ENCODE data around the gene OR2L8.
"Not testable (repeated sequence)": the region's sequence is repeated elsewhere in the genome, so short reads cannot be mapped to it uniquely, and the experiment has no call there.

OR2L8 gene, protein sequence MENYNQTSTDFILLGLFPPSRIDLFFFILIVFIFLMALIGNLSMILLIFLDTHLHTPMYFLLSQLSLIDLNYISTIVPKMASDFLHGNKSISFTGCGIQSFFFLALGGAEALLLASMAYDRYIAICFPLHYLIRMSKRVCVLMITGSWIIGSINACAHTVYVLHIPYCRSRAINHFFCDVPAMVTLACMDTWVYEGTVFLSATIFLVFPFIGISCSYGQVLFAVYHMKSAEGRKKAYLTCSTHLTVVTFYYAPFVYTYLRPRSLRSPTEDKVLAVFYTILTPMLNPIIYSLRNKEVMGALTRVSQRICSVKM

DNA sequence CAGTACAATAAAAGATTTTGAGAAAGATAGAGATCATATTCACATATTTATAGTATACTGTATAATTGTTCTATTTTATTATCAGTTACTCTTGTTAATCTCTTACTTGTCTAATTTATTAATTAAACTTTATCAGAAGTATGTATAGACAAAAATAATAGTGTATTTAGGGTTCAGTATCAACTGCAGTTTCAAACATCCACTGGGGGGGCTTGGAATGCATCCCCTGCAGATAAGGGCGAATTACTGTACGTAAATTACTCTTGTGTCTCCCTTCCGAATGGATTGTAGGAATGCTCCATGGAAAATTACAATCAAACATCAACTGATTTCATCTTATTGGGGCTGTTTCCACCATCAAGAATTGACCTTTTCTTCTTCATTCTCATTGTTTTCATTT, at the start of gene OR2L8:
OR2L8 (plus strand) TSS at position 301 of the 400 bp plus-strand sequence; CDS start at position 301, 0 bp downstream.
- no peak for DNase-seq

DNA sequence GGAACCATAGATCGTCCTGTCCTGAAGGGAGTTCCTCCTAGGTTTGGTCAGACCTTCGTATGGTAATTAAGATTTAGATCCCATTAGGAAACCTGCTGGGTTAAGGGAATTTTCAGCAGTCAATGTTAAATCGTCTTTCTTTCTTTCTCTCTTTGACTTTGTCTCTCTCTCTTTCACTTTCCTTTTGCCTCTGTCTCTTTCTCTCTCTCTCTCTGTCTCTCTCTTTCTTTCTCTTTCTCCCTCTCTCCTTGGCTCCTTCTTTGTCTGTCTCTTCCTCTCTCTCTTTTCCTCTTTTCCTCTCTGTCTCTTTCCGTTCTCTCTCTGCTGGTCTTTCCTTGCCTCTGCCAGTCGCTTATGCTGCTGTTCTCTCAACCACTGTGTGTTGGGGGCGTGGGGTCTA, 44.5 kb upstream of the OR2L8 start:
- DNase-seq = no peak

DNA sequence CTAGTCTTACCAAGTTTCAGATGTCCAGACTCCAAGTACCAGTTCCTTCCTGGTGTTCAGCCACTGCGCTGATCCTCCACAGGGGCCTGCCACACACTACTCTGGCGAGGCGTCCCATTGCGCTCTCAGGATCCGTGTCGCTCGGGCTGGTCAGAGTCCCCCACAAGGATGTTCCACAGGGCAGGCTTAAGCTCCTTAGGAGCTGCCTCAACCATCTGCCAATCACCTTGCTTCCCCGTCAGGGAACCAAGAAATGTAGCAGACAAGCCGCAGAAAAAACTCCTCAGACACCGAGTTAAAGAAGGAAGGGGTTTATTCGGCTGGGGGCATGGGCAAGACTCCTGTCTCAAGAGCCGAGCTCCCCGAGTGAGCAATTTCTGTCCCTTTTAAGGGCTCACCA, 43.5 kb upstream of the OR2L8 start:
- no peak for DNase-seq

DNA sequence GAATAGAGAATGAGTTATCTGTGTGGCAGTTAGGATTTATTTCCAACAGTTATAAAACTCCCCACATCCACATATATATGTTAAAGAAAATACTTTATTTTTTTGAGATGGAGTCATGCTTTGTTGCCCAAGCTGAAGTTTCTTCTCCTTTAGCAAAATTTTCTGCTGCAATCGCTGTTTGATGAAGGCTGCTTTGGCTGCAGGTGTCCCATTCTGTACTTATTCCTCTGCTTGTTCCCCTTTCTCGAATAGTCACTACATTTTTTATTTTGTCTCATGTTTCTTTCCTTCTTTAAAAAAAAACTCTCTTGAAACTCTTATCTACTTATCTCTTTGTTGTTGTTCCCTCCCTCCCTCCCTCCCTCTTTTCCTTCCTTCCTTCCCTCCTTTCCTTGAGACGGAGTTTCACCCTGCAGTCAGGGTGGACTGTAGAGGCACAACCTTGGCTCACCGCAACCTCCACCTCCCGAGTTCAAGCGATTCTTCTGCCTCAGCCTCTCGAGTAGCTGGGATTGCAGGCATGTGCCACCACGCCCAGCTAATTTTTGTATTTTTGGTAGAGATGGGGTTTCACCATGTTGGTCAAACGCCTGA, 42.7 kb upstream of the OR2L8 start:
- no peak for DNase-seq

DNA sequence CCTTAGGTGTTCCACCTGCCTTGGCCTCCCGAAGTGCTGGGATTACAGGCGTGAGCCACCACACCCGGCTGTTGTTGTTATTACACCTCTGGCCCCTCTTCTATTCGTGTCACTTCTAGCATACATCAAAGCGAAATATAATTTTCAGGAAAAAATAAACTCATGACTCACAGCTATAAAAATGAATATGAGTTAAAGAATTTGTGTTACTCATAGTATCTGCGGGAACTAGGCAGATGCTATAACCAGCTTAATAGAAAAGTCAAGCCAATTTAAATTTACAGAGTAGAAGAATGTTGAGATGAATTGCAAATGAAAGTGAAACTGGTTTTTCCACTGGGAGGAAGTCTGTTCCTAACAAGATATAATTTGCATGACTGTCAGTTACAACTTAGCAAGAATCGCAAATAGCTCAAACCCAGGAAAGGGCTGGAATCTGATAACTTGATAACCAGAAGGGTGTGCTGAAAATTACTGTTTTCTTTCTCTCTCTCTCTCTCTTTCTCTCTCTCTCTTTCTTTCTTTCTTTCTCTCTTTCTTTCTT, 42.1 kb upstream of the OR2L8 start:
- DNase-seq = no peak

DNA sequence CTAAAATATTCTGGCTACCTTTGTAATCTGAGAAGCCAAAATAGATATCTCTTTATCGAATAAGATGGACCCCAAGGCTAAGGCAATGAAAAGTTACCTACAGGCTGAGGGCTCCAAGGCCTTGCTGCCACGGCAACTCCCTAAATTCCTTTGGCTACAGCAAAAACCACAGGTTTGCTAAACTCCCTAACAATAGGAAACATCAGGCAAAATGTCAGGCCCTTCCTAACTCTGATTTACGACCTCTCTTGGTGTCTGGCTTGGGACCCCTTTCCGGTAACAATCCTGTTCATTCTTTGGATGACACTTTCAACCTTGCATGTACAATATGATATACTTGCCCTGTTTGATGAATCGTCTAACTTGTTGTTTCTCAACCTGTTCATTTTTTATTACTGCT, 39.9 kb upstream of the OR2L8 start:
- DNase-seq = no peak

DNA sequence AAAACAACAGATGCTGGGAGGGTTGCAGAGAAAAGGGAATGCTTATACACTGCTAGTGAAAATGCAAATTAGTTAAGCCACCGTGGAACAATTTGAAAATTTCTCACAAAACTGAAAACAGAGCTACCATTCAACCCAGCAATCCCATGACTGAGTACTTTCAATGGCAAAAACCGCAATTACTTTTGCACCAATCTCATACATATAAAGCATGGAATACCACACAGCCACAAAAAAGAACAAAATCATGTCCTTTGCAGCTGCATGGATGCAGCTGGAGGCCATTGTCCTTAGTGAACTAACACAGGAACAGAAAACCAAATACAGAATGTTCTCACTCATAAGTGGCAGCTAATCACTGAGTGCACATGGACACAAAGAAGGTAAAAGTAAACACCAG, 34.9 kb upstream of the OR2L8 start:
- no peak for DNase-seq

DNA sequence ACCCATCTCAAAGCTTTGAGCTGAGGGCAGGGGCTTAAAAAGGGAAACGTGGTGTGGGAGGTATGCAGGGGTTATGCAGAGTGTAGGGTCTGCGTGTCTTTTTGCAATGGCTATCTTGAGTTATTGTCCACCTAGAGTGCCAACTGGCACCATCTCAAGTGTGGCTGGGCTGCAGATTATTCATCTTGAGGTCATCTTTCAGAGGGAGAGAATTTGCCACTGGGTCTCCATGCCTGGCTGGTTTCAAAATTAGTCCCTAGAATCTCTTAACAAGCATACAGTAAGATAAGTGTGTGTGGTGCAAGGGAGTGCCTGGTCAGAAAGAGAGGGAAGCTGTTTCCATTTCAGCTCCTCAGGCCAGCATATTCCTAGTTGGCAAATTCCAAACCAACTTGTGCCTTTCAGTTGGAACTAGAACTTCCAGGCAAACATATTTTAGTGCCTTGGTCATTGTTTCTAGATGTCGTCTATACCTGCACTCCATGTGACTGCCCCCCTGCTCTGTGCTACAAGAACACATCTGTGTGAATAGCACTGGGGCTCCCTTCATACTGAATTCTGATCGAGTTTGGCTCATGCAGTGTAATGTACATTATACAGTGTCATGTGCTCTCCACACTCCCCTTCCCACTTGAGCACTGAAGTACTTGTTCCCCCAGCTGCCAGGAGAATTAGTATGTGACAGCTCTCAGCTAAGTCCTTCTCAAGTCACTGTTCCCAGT, 33.6 kb upstream of the OR2L8 start:
- DNase-seq = no peak

DNA sequence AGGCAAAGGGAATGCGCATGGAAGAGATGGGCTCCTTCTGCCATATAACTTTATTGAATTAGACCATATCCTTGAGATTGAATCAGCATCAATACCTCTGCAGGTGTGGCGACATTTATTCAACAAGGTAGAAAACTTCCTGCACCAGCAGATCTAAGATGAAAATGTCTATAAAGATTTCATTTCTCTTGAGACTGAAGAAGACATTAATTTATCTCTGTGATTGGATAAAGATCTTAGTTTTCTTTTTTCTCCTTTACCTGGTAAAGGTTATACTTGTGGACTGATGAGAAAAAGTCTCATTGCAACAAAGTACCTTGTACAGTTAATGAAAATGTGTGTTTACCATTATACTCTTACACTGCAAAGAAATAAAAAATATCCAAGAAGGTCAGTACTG, 28.7 kb upstream of the OR2L8 start, which contains the start of gene OR2T8:
OR2T8 (plus strand) TSS at position 301 of the 400 bp plus-strand sequence. CDS start 766 bp downstream, outside the sequence.
- DNase-seq = no peak

DNA sequence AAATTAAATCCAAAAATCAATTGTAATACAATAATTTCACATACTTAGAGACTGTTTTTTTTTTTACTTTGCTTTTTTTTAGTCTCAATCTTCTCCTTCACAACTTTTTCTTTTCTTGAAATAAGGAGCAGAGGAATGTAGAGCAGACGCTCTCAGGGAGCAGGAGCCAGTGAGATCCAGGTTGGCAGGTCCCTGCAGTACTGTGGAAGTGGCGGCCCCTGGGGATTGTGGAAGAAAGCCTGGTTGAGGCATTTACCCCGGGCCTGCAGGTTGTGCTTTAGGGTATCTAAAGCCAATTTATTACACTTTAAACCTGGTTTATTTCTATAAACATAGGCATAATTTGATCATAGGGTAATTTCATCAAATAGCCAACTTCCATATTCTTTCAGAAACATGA, 24.7 kb upstream of the OR2L8 start:
- no peak for DNase-seq

DNA sequence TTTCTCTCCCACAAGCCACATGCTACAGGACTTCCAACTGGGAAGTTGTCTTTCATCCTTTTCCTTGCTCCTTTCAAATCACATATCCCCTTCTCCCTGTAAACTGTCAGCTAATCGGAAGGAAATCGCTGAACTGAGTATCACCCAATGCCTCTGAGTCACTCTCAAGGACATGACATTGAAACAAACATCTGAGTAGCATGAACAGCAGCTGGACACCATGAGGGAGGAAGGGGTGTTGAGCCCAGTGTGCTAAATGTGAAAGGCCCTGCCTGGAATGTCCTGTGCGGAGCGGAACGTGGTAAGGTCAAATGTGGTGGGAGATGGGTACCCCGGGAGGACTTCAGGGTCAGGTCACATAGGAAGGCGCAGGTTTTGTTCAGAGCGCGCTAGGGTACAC, 23.8 kb upstream of the OR2L8 start, which contains the start of gene OR2AJ1:
OR2AJ1 (plus strand) TSS at position 22 of the 400 bp plus-strand sequence. CDS start 8,880 bp downstream, outside the sequence.
- DNase-seq = no peak

DNA sequence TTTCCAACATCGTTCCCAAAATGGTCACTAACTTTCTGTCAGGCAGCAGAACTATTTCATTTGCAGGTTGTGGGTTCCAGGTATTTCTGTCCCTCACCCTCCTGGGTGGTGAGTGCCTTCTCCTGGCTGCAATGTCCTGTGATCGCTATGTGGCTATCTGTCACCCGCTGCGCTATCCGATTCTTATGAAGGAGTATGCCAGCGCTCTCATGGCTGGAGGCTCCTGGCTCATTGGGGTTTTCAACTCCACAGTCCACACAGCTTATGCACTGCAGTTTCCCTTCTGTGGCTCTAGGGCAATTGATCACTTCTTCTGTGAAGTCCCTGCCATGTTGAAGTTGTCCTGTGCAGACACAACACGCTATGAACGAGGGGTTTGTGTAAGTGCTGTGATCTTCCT, 14.7 kb upstream of the OR2L8 start:
- no peak for DNase-seq

DNA sequence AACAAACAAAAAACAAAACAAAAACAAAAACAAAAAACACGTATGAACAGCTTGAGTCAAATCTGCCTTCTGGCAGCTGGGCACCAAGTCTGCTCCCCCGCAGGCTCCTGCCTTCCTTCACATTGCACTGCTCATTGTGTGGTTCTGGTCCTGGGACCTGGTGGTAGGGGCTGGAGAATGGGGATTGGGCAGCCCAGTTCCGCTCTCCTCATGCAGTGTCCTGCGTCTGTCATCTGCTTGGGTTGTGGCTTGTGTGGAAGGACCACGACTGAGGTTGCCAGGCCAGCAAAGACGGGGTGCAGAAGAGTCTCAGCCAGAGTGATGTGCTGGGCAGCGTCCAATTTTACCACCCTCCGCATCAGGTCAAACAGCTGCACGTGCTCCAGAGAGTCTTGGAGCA, 12.9 kb upstream of the OR2L8 start:
- no peak for DNase-seq

DNA sequence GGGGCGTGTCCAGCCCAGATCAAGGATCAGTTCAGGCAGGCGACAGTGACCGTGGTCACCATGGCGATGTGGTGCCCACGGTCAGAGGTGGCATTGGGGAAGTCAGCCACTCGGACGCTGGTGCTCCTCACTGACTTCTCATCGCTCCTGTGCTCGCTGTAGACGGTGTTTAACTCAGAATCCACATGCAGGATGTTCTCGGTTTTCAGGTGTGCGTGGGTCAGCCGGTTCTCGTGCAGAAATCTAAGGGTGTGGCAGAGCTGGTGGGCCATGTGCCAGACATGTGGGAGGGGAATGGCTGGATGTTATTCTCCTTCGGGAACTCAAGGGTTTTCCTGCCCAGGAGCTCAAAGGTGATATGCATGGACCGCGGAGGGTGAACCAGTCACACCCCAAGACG, 12.2 kb upstream of the OR2L8 start:
- DNase-seq = no peak

DNA sequence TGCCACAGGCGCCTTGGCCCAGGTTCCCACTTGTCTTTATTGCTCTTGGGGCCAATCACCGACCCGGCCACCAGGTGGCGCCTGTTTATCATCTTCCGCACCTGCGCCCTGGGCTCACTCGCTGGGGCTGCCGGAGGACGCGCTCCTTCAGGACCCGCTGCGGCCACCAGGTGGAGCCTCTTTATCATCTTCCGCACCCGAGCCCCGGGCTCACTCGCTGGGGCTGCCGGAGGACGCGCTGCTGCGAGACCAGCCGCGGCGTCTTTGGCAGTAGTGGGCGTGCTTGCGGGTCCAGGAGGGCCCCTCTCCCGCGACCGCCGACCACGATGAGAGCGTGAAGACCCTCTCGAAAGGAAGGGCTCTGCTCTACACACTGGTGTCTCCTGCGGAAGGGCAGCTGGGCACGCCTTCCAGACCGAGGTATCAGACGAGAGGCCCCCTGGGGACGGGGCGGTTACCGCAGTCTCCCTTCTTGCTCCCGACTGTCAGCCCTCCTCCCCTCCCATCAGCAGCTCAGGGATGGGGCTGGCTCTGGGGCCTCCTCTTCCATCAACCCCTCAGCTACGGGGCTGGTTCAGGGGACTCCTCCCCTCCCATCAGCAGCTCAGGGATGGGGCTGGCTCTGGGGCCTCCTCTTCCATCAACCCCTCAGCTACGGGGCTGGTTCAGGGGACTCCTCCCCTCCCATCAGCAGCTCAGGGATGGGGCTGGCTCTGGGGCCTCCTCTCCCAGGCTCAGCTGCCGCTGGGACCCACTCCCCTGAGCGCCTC, 11.5 kb upstream of the OR2L8 start:
- not testable (repeated sequence) for DNase-seq

DNA sequence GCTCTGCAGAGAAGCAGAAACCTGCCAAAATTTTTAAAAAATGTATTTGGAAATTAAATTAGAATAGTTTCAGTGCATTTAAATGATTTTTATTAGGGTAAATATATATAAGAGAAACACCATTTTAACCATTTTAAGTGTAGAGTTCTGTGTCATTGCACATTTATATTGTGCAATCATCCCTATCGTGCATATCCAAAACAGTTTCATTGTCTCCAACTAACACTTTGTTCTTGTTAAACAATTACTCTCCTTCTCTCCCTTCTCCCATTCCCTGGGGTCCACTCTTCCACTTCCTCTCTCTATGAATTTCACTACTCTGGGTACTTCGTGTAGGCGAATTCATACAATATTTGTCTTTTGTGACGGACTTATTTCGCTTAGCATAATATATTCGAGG, 6.0 kb upstream of the OR2L8 start:
- no peak for DNase-seq

DNA sequence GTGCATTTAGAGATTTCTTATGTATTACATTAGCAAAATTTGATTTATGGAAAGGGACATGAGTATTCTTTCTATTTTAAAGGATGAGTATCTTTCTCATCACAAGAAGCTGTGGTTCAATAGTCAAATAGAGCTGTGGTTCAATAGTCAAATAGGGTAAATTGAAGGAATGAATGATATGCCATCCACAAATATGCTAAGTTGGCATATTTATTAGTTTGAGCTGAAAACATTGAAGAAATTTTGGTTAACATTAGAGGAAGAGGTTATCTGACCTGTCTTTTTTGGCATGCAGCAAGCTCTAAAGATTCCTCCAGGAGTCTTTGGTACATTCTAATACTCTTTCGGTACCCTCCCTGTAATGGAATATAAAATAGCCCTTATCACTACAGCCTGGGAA, 4.8 kb downstream of the OR2L8 start:
- no peak for DNase-seq

DNA sequence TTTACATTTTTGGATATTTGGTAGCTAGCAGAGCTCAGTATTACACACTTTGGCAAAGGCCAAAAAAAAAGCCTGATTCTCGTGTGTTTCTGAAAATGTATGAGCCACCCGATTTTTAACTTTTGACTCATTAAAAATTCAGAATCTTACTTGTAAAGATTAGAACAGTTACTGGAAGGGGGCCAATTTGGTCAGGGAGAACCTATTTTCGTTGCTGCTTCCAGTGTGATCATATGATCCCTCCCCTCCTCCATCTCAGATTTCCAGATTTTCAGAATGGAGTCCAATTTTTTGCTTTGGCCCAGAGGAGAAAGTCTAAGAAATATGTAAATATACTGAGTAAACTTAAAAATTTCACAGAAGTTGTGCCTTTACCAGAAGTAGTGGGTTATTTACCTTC, 13.1 kb downstream of the OR2L8 start:
- DNase-seq = no peak

DNA sequence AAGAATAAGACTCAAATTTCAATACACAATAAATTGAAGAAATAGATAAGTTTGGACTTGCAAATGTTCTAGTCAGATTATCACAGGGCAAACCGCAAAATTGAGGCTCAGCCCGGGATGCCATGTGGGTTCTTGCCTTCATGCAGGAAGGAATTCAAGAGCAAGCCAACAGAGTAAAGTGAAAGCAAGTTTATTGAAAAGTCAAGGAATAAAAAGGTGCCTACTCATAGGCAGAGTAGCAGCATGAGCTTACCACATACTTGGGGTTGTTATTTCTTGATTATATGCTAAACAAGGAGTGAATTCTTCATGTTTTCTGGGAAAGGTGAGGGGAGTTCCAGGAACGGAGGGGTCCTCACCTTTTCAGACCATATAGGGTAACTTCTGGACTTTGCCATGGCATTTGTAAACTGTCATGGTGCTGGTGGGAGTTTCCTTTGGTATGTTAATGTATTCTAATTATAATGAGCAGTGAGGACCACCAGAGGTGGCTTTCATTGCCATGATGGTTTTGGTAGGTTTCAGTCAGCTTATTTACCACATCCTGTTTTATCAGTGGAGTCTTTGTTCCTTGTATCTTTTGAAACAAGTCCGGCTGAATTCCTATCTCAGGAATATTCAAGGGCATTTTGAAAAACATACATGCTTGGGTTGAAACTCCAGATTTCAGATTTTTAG, 14.4 kb downstream of the OR2L8 start:
- DNase-seq = no peak

DNA sequence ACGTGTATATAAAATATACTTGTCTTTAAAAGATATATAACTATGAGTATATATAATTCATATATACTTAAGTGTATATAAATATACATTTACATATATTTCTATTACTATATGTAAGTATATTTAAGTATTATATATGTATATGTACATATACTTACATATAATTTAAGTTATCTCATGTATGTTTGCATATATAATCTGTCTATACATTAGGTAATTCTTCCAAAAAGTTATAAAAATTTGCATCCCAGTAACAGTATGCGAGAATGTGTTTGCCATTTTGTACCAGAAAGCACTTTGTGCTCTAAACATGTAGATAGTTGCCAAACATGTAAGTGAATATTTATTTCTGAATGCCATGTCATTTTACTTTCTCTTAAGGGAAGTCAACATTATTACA, 16.3 kb downstream of the OR2L8 start, which contains the start of gene OR2AK2:
OR2AK2 (plus strand) TSS at position 301 of the 400 bp plus-strand sequence. CDS start 144 bp downstream, outside the sequence.
- no peak for DNase-seq

DNA sequence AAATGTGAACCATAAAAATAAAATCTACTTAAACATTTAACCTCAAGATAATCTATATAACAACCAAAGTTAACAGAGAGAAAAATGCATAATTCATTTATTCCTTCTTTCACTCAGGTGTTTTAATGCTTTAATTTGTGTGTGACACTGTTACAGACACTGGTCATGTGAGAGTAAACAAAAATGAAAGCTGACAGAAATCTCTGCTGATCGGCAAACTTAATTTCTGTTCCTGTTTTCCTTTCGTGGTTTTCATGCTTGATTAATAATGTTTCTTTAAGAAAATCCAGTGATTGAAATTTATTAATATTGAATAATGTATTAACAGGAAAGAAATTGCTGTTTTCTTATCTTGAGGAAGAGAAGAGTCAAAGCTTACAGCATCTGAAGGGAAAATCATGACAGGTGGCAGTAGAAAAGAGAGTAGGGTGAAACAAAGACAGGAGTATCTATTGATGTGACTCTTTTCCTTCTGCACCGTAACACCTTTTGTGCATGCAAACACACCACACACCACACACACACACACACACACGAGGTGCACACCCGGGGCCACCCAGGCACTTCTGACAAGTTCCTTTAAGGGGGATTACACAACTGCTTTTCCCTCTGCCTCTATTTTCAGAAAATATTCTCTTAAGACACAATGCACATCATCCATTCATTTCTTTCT, 18.0 kb downstream of the OR2L8 start:
- no peak for DNase-seq

DNA sequence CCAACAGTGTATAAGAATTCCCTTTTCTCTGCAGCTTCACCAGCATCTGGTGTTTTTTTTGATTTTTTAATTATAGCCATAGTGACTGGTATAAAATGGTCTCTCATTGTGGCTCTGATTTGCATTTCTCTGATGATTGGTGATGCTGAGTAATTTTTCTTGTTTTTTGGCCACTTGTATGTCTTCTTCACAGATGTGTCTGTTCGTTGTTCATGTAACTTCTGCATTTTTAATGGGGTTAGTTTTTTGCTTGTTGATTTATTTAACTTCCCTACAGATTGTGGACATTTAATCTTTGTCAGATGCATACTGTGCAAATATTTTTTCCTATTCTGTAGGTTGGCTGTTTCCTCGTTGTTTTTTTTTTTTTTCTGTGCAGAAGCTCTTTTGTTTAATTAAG, 44.3 kb downstream of the OR2L8 start:
- no peak for DNase-seq
